Coronary artery (tissue), 2 donors: Measurements from ENCODE around the gene SERAC1.

Source experiments
- DNase-seq: peaks from one replicate; pipeline ENCODE4 v3.0.0-alpha.2; 2017; ENCODE audit warnings: low spot score
- H3K27ac ChIP-seq, 2 donors: fragments of 200-600 bp; sonication (generic); one replicate each; pipeline ENCODE4 v1.5.1; 2016 to 2019
- H3K4me3 ChIP-seq: fragments of 200-600 bp; sonication (generic); 2 replicates; pipeline ENCODE4 v1.5.1; 2016; ENCODE audit warnings: mild to moderate bottlenecking, moderate library complexity
- TF ChIP-seq, protein P1 (sequence below): fragments of 200-600 bp; sonication (generic); IDR thresholded peaks from one replicate; pipeline ENCODE4 v1.5.1; 2019; ENCODE audit warnings: antibody characterized with exemption

The SERAC1 gene

DNA sequence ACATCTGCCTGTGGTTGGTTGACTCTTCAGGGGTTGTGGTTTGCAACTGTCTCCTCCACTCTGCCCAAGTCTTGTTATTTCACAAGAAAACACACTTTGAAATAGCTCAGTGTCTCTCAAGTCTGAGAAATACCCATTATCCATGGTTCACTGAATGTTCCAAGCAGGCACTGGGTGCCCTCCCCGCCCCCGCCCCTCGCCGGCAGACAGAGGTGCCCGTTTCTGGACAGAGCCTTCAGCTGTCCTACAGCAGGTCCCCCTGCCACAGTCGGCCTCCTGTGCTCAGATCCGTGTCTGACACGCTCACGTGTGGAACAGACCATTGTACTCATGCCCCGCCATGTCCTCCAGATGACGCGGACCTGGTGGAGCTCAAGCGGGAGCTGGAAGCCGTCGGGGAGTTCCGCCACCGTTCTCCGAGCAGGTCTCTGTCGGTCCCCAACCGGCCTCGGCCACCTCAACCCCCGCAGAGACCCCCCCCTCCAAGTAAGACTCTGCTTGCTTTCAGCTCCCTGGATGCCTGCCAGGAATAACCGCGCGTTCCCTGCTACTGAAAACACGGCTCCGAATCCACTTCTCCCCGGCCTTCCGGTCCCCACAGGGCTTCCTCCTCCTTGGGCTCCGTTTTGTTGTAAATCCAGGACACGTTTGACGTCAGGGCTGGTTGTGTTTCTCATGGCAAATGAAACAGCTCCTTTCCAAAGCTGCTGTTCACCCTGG is 81.4 kb downstream of the SERAC1 start:
- Histone ChIP-seq H3K4me3 (peak overlapping the region; percentile 45), H3K27ac (peak overlapping the region; percentile 89 to 90)
- TF ChIP-seq, protein P1, sequence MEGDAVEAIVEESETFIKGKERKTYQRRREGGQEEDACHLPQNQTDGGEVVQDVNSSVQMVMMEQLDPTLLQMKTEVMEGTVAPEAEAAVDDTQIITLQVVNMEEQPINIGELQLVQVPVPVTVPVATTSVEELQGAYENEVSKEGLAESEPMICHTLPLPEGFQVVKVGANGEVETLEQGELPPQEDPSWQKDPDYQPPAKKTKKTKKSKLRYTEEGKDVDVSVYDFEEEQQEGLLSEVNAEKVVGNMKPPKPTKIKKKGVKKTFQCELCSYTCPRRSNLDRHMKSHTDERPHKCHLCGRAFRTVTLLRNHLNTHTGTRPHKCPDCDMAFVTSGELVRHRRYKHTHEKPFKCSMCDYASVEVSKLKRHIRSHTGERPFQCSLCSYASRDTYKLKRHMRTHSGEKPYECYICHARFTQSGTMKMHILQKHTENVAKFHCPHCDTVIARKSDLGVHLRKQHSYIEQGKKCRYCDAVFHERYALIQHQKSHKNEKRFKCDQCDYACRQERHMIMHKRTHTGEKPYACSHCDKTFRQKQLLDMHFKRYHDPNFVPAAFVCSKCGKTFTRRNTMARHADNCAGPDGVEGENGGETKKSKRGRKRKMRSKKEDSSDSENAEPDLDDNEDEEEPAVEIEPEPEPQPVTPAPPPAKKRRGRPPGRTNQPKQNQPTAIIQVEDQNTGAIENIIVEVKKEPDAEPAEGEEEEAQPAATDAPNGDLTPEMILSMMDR: no peak
- DNase-seq: no peak

DNA sequence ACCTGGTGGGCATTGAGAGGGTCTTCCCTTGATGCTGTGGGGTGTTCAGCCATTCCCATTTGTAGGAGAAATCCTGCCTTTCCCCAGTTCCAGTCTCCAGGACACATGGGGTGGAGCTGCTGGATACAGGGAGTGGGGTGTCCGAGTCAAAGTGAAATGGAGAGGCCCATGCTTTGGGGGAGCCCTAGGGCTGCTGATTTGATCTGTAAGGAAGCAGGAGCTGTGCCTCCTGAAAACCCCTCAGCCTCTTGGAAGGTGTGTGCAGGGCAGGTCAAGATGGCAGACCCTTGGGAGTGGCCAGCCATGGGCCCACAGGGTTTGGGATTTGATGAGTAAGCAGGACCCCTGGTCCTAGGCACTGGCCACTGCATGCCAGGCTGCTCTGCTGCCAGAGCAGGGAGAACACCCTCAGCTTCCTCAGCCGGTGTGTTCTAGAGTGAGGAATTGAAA is 82.0 kb downstream of the SERAC1 start:
- no peak for DNase-seq
- Histone ChIP-seq H3K4me3 (peak overlapping the region; percentile 45), H3K27ac (peak overlapping the region; percentile 89 to 90)
- TF ChIP-seq, protein P1: no peak

DNA sequence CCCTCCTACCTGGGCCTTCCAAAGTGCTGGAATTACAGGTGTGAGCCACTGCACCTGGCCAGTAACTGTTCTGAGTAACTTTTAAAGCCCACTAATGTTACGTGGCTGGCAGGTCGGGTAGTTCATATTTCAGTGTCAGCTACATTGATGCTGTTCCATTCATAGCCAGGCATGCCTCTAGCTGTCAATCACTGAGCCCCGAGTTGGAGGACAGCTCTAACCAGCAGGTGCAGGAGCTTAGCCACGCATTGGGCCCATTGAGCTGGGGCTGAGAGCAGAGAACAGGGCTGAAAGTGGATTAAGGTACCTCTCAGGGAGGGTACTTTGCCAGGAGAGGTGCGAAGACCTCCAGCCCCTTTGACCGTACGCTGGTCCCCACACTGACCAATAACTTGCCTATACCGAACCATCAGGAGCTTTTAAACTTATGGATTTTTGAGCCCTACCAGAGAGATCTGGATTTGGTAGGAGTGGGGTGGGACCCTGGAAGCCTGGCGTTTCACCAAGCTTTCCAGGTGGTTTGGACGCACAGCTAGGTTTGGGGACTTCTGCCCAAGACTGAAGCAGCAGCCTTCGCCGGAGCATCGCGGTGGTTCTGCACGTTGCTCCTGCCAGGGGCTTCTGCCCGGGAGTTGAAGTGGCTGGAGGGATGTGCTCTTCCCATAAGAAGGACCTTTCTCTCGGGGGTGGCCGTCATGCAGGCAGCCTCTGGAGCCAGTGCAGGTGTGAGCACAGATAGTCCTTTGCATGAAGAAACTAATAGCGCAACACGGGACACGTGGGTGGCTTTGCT is 82.6 kb downstream of the SERAC1 start:
- no peak for DNase-seq
- no peak overlapping the region for H3K4me3 ChIP-seq
- H3K27ac ChIP-seq: no peak overlapping the region
- TF ChIP-seq, protein P1: no peak

DNA sequence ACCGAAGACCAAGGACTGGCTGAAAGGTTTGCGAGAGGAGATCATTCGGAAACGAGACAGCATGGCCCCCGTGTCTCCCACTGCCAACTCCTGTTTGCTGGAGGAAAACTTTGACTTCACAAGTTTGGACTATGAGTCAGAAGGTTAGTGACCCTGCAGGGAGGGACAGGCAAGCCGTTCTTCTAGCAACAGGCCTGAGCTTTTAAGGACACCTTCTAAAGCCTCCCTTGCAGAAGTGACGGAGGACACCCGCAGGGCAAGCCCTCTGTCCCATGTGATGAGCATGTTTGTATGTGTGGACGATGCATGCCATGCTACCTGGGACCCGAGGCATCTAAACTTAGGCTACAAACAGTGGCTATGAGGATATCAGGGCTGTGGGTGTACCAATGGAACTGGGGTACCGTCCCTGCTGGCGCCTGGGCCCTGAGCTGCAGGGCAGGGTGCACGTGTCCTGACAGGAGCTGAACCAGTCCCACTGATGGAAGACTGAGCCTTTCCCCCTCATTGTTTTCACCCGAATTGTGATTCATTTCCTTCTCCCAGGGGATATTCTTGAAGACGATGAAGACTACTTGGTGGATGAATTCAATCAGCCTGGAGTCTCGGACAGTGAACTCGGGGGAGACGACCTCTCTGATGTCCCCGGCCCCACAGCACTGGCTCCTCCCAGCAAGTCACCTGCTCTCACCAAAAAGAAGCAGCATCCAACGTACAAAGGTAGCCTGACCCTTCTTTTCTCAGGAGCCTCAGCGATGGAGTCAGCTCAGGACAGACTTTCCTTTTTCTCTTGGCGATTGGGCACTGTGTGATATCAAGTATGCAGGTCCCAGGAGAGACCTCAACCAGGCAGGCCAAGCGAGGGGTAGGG is 84.4 kb downstream of the SERAC1 start:
- Histone ChIP-seq H3K4me3 (no peak overlapping the region), H3K27ac (no peak overlapping the region)
- DNase-seq: no peak
- TF ChIP-seq, protein P1: no peak

DNA sequence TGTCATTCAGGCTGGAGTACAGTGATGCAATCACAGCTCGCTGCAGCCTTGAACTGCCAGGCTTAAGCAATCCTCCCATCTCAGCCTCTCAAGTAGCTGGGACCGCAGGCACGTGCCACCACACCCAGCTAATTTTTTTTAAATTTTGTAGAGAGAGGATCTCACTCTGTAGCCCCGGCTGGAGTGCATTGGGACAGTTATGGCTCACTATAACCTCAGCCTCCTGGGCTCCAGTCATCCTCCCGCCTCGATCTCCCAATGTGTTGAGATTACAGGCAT is 86.5 kb downstream of the SERAC1 start:
- Histone ChIP-seq H3K27ac (no peak overlapping the region), H3K4me3 (no peak overlapping the region)
- DNase-seq: no peak
- TF ChIP-seq, protein P1: no peak

DNA sequence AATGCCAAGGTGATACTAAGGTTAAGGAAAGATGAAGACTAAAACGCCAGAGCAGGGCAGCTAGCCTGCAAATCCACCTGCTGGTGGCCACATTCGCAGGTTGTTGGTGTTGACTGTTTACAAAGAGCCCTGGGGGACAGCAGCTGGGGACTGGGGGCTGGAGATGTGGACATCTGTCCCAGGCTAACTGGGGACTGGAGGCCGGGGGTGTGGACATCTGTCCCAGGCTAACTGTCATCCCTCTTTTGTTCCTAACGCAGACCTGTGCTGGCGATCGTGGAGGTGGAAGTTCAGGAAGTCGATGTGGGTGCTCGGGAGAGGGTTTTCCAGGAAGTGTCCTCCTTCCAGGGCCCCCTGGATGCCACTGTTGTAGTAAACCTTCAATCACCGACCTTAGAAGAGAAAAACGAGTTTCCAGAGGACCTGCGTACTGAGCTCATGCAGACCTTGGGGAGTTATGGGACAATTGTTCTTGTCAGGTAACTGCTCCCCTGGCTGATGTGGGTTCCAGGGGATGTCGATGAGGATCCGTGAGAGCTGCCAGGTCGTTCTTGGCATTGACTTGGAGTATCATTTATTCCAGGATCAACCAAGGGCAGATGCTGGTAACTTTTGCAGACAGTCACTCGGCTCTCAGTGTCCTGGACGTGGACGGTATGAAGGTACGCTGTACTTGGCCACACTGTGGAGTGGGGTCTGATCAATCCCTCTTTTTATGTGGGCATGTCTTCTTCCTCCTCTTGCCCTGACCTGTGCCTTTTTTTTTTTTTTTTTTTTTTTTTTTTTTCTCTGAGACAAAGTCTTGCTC is 87.0 kb downstream of the SERAC1 start:
- Histone ChIP-seq H3K4me3 (no peak overlapping the region), H3K27ac (no peak overlapping the region)
- DNase-seq: no peak
- TF ChIP-seq, protein P1: no peak
